Heart left ventricle (tissue), 16 donors: ENCODE data around the gene FXYD7. TPM values are rescaled to one million over a fixed set of nuclear protein-coding genes. Genes with fewer than 3 reads are reported as not detected.

ENCODE experiments used
- ATAC-seq, 4 donors: fragments of 200-7000 bp; cut with Tn5 transposase; one replicate each; pipeline ENCODE4 v1.9.1; 2020 to 2022; ENCODE audit warnings: moderate library complexity in 4 of 4, mild to moderate bottlenecking in 3 of 4, moderate number of reproducible peaks in 1 of 4
- DNase-seq, 5 donors: peaks; one replicate each; pipeline ENCODE4 v3.0.0-alpha.2; 2020
- H3K27ac ChIP-seq, 12 donors: fragments of 200-600 bp; sonication (generic) in 4 of 12; one replicate each; pipeline versions ENCODE4 v1.5.0 to v1.8.0; 2016 to 2022; ENCODE audit warnings: mild to moderate bottlenecking in 2 of 12
- H3K27me3 ChIP-seq, 9 donors: fragments of 200-600 bp; sonication (generic) in 2 of 9; one replicate each; pipeline versions ENCODE4 v1.5.1 to v1.8.0; 2016 to 2022; ENCODE audit warnings: mild to moderate bottlenecking in 3 of 9
- H3K36me3 ChIP-seq, 9 donors: fragments of 200-600 bp; sonication (generic) in 2 of 9; one replicate each; pipeline versions ENCODE4 v1.5.0 to v1.8.0; 2018 to 2022; ENCODE audit warnings: mild to moderate bottlenecking in 2 of 9
- H3K4me1 ChIP-seq, 12 donors: fragments of 200-600 bp; sonication (generic) in 4 of 12; one replicate each; pipeline versions ENCODE4 v1.5.0 to v1.8.0; 2016 to 2022; ENCODE audit warnings: mild to moderate bottlenecking in 3 of 12
- H3K4me3 ChIP-seq, 12 donors: fragments of 200-600 bp; sonication (generic) in 4 of 12; one replicate each; pipeline versions ENCODE4 v1.5.0 to v1.8.0; 2017 to 2022; ENCODE audit warnings: mild to moderate bottlenecking in 9 of 12, moderate library complexity in 4 of 12
- H3K9me3 ChIP-seq, 12 donors: fragments of 200-600 bp; sonication (generic) in 4 of 12; one replicate each; pipeline versions ENCODE4 v1.5.0 to v1.8.0; 2016 to 2022; ENCODE audit warnings: mild to moderate bottlenecking in 1 of 12
- POLR2A ChIP-seq, 2 donors: fragments of 450-650 bp; IDR thresholded peaks; one replicate each; pipeline ENCODE4 v1.6.1; 2017; ENCODE audit warnings: antibody characterized with exemption in 2 of 2, mild to moderate bottlenecking in 2 of 2, moderate library complexity in 2 of 2
- WGBS, 4 donors: extraction: QIAGEN DNeasy Blood & Tissue Kit in 2 of 4; methylation state at CpG; one replicate each; pipeline versions ENCODE4 v1.1.5 to v1.1.7; 2013 to 2018; 5-methylcytosine and 5-hydroxymethylcytosine counted together
- intact Hi-C, 10 donors: fragments of 100-400 bp; cut with DNase I; formaldehyde crosslinking; loops; one replicate each; pipeline versions ENCODE4 v1.11.1 to v1.14.2; 2022
- polyA plus RNA-seq, 2 donors: library from polyadenylated mRNA; stranded (reverse); fragments of 200-250 nt; gene quantifications; one replicate each; pipeline ENCODE4 v1.2.3, GENCODE V29; 2013
- total RNA-seq, 9 donors: library from RNA; depleted of rRNA in 2 of 9; stranded (reverse); fragments of >200 nt in 2 of 9; fragmentation: NEBNext Ultra II Directional in 3 of 9; extraction: Animal tissue kit (Norgen Biotek cat#: 25700) in 3 of 9; gene quantifications; one replicate each; pipeline versions ENCODE4 v1.1.0 to v1.2.4, GENCODE V29; 2016 to 2023
- TF ChIP-seq, protein P1 (sequence below), 12 donors: fragments of 200-600 bp; sonication (generic) in 4 of 12; IDR thresholded peaks; one replicate each; pipeline versions ENCODE4 v1.5.0 to v1.8.0; 2018 to 2022; ENCODE audit warnings: antibody characterized with exemption in 12 of 12, mild to moderate bottlenecking in 5 of 12
- donor health status: ischemic (EF 13 %, LVEDD 7.1; RV severe dilation, severe dysfunction).
- donor health status: healthy with polysubstance abuse.
- donor health status: DM: no; HTN: yes; CAD: no.
- donor health status: DM: no; HTN: no; CAD: no.
- donor health status: ischemic (EF 25% LVEDD 6.9; RV normal size, moderate dysfunction).
- donor health status: ischemic (EF 25% LVEDD 5.7; RV mildly dilated, moderate dysfunction).
- donor health status: healthy.
- donor health status: DM: yes; HTN: yes; CAD: no.
- donor health status: ischemic (EF 35%, LVEDD 5.7; RV mildly dilated, moderate dysfunction).
- donor health status: nonischemic (EF 11% LVEDD 7.7; RV severe dilation, severe dysfunction).
- donor health status: DM: yes; HTN: yes; CAD: no.
- donor health status: PGD.
- donor health status: ischemic (EF 29% LVEDD 5.4; RV normal size, mild dysfunction).
- donor health status: nonischemic (EF 23%, LVEDD 6.1; RV moderate dilation, normal function).

FXYD7 gene
- total and polyA plus RNA-seq, 11 donors: 0.21 to 0.52 (median 0.28) TPM; not detected in 8

DNA sequence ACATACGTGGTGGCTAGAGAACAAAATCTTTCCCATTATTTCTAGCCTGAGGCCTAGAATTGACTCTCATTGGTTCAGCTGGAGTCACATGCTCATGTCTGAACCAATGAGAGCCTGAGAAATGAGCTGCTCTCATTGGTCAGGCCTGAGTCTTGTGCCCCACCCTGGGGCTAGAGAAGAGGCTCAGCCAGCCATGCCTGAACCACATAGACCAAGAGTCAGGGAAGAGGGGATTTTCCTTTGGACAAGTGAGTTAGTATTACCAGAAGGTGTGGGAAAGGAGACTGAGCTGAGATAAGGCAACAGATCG, 18.3 kb downstream of the FXYD7 start:
- H3K27ac ChIP-seq: no peak overlapping the region
- no peak for DNase-seq
- no peak for ATAC-seq
- TF ChIP-seq, protein P1, sequence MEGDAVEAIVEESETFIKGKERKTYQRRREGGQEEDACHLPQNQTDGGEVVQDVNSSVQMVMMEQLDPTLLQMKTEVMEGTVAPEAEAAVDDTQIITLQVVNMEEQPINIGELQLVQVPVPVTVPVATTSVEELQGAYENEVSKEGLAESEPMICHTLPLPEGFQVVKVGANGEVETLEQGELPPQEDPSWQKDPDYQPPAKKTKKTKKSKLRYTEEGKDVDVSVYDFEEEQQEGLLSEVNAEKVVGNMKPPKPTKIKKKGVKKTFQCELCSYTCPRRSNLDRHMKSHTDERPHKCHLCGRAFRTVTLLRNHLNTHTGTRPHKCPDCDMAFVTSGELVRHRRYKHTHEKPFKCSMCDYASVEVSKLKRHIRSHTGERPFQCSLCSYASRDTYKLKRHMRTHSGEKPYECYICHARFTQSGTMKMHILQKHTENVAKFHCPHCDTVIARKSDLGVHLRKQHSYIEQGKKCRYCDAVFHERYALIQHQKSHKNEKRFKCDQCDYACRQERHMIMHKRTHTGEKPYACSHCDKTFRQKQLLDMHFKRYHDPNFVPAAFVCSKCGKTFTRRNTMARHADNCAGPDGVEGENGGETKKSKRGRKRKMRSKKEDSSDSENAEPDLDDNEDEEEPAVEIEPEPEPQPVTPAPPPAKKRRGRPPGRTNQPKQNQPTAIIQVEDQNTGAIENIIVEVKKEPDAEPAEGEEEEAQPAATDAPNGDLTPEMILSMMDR (IDR thresholded peaks at IDR 0.05): no peak
- no peak for TF ChIP-seq POLR2A (IDR thresholded peaks at IDR 0.05)
- H3K36me3 ChIP-seq: peaks cover 0 to 95% (median 70%) of the 10 kb centered on the region in 9 donors
- H3K27me3 ChIP-seq: no peaks in the 10 kb centered on the region
- H3K9me3 ChIP-seq: peaks cover 0 to 41% (median 17%) of the 10 kb centered on the region in 12 donors
- intact Hi-C loops: no loop called here
- H3K4me3 ChIP-seq: no peak overlapping the region
- 86 to 98% (median 91%) methylated on average over 2 of the region's 2 CpGs for WGBS, 4 donors
- H3K4me1 ChIP-seq: peaks cover 0 to 1% (median 0%) of the 10 kb centered on the region in 12 donors

DNA sequence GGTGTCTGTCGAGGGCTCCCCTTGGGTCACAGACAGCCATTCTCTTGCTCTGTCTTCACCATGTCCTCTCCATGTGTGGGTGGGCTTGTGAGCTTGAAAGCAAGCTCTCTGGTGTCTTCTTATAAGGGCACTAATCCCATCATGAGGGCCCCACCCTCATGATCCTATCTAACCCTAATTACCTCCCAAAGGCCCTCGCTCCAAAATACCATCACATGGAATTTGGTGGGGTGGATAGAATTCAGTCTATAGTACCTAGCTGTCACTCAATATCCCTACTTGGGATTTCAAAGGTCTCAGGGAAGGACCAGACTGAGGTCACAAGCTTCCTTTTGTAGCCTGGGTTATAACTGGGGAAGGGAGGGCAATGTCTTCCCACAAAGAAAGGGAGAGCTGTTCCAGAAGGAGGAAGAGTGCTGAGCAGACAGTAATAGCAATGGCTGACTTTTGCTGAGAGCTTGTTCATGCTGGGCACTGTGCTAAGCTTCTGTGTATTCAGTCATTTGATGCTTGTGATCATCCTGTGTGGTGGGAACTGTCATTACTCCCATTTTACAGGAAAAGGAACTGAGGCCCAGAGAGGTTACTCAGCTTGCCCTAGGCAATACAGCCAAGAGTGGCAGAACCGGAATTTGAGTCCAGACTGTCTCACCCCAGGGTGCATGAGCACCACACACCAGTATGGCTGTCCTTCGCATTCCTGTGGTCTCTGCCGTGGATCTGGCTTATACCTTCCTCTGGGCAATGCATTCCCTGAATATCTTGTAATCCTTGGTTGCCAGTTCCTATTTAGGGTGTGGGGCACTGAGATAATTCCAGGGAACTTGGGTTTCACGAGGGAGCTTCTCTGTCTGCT, 19.6 kb downstream of the FXYD7 start:
- peaks cover 0 to 47% (median 21%) of the 10 kb centered on the region in 12 donors for H3K9me3 ChIP-seq
- H3K27ac ChIP-seq: no peak overlapping the region
- ATAC-seq: no peak
- WGBS, 4 donors: 79 to 87% (median 81%) methylated on average over 6 of the region's 6 CpGs
- DNase-seq: no peak
- H3K4me3 ChIP-seq: no peak overlapping the region
- H3K4me1 ChIP-seq: peaks cover 0 to 13% (median 0%) of the 10 kb centered on the region in 12 donors
- H3K36me3 ChIP-seq: peaks cover 0 to 98% (median 74%) of the 10 kb centered on the region in 9 donors
- TF ChIP-seq, protein P1 (IDR thresholded peaks at IDR 0.05): no peak
- TF ChIP-seq POLR2A (IDR thresholded peaks at IDR 0.05): no peak
- H3K27me3 ChIP-seq: no peaks in the 10 kb centered on the region
- intact Hi-C loops: no loop called here

DNA sequence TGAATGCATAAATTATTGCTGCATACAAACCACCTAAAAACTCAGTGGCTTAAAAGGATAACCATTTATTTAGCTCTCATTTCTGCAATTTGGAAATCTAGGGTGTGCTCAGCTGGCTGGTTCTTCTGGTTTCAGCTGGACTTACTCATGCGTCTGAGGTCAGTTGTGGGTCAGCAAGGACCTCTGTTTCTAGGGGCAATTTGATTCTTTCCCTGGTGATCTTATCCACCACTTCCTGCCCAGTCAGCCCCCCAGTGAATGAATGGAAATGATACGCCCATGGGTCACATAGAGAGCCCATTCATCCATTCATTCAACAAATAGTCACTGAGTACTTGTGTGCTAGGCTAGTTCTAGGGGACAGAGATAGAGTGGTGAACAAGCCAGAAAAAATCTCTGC, 21.4 kb downstream of the FXYD7 start:
- H3K27ac ChIP-seq: no peak overlapping the region
- H3K36me3 ChIP-seq: peaks cover 0 to 91% (median 57%) of the 10 kb centered on the region in 9 donors
- H3K27me3 ChIP-seq: no peaks in the 10 kb centered on the region
- H3K9me3 ChIP-seq: peaks cover 0 to 47% (median 21%) of the 10 kb centered on the region in 12 donors
- no peak for DNase-seq
- H3K4me1 ChIP-seq: peaks cover 0 to 16% (median 0%) of the 10 kb centered on the region in 12 donors
- H3K4me3 ChIP-seq: no peak overlapping the region
- intact Hi-C loops: no loop called here
- WGBS, 4 donors: 55 to 96% (median 91%) methylated on average over 2 of the region's 2 CpGs
- no peak for TF ChIP-seq POLR2A (IDR thresholded peaks at IDR 0.05)
- TF ChIP-seq, protein P1 (IDR thresholded peaks at IDR 0.05): no peak
- no peak for ATAC-seq

DNA sequence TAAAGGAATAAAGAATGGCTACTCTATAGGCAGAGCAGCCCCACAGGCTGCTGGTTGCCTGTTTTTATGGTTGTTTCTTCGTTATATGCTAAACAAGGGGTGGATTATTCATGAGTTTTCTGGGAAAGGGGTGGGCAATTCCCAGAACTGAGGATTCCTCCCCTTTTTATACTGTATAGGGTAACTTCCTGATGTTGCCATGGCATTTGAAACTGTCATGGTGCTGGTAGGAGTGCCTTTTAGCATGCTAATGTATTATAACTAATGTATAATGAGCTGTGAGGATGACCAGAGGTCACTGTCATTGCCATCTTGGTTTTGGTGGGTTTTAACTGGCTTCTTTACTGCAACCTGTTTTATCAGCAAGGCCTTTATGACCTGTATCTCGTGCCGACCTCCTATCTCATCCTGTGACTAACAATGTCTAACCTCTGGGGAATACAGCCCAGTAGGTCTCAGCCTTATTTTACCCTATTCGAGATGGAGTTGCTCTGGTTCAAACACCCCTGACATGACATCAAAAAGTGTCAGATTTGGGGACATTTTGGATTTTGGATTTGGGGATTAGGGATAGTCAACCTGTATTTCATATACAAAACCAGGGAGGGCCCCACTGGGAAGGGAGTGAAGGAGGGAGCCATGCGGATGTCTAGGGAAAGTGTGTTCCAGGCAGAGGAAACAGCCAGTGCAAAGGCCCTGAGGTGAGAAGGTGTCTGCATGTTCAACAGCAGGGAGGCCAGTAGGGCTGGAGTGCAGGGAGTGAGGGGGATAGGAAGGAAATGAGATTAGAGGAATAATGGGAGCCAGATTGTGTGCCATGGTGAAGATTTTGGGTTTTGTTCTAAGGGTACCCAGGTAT, 22.4 kb downstream of the FXYD7 start:
- intact Hi-C loops: no loop called here
- no peaks in the 10 kb centered on the region for H3K27me3 ChIP-seq
- H3K27ac ChIP-seq: no peak overlapping the region
- WGBS, 4 donors: 63 to 74% (median 69%) methylated on average over 5 of the region's 5 CpGs
- no peak for DNase-seq
- no peak for ATAC-seq
- peaks cover 0 to 47% (median 21%) of the 10 kb centered on the region in 12 donors for H3K9me3 ChIP-seq
- H3K36me3 ChIP-seq: peaks cover 0 to 91% (median 49%) of the 10 kb centered on the region in 9 donors
- H3K4me3 ChIP-seq: no peak overlapping the region
- TF ChIP-seq, protein P1 (IDR thresholded peaks at IDR 0.05): no peak
- peaks cover 0 to 16% (median 0%) of the 10 kb centered on the region in 12 donors for H3K4me1 ChIP-seq
